NCI-H1930 (cell line): ENCODE data around the gene SETD6.
"Not testable (repeated sequence)": the region's sequence is repeated elsewhere in the genome, so short reads cannot be mapped to it uniquely, and the experiment has no call there.

Source experiments
- DNase-seq, 2 experiments: peaks; one replicate each; lab custom pipeline; 2025; lab: John Stamatoyannopoulos, UW

The SETD6 gene

GRCh38 chr16:58515125-58515870 is at the start of gene SETD6:
SETD6 (plus strand) TSS chr16:58515517; CDS start chr16:58515538, 21 bp downstream.
- peak; percentile 39 to 65 for DNase-seq

- DNase-seq: no peak
Observed at GRCh38 chr16:58465817-58466216, 49.5 kb upstream of the SETD6 start.

GRCh38 chr16:58466396-58466795 is 48.9 kb upstream of the SETD6 start:
- no peak for DNase-seq

- no peak for DNase-seq
Observed at GRCh38 chr16:58467905-58468304, 47.4 kb upstream of the SETD6 start.

- DNase-seq: no peak
Observed at GRCh38 chr16:58471209-58471975, 43.9 kb upstream of the SETD6 start.

GRCh38 chr16:58472266-58472665 is 43.1 kb upstream of the SETD6 start:
- no peak for DNase-seq

GRCh38 chr16:58472827-58473226 is 42.5 kb upstream of the SETD6 start:
- no peak for DNase-seq

GRCh38 chr16:58474296-58474695 is 41.0 kb upstream of the SETD6 start:
- no peak for DNase-seq

- DNase-seq: no peak
Observed at GRCh38 chr16:58475091-58475619, 40.2 kb upstream of the SETD6 start.

- no peak for DNase-seq
Observed at GRCh38 chr16:58476791-58477190, 38.5 kb upstream of the SETD6 start.

GRCh38 chr16:58478427-58478826 is 36.9 kb upstream of the SETD6 start:
- no peak for DNase-seq

- DNase-seq: no peak
Observed at GRCh38 chr16:58481226-58481869, 34.0 kb upstream of the SETD6 start.

GRCh38 chr16:58481931-58482330 is 33.4 kb upstream of the SETD6 start:
- DNase-seq: no peak

- DNase-seq: no peak
Observed at GRCh38 chr16:58485184-58485887, 30.0 kb upstream of the SETD6 start.

GRCh38 chr16:58487566-58488351 is 27.6 kb upstream of the SETD6 start:
- DNase-seq: peak; percentile 37 to 58

GRCh38 chr16:58488531-58488930 is 26.8 kb upstream of the SETD6 start:
- DNase-seq: no peak

- DNase-seq: no peak
Observed at GRCh38 chr16:58490065-58490464, 25.3 kb upstream of the SETD6 start.

- not testable (repeated sequence) for DNase-seq
Observed at GRCh38 chr16:58490539-58490938, 24.8 kb upstream of the SETD6 start.

- no peak for DNase-seq
Observed at GRCh38 chr16:58492066-58492465, 23.3 kb upstream of the SETD6 start.

GRCh38 chr16:58492735-58493134 is 22.6 kb upstream of the SETD6 start:
- no peak for DNase-seq

GRCh38 chr16:58493756-58494431 is 21.4 kb upstream of the SETD6 start:
- DNase-seq: no peak
